ENCODE measurements around the gene PCNX2. TPM values are rescaled to one million over a fixed set of nuclear protein-coding genes. Genes with fewer than 3 reads are reported as not detected.
"Not testable (repeated sequence)": the region's sequence is repeated elsewhere in the genome, so short reads cannot be mapped to it uniquely, and the experiment has no call there.

The PCNX2 gene
- total RNA-seq, 2 donors from 2014 or later: 23.9 to 39.1 TPM

- Mint-ChIP-seq H3K36me3 (ENCODE audit: low read depth) (peaks cover 16% of the 10 kb centered on the region), H3K4me1 (peaks cover 20% of the 10 kb centered on the region), H3K4me3 (no peak overlapping the region), H3K9me3 (peaks cover 7% of the 10 kb centered on the region), H3K27ac (no peak overlapping the region), H3K27me3 (ENCODE audit: insufficient read depth) (no peaks in the 10 kb centered on the region)
- Histone ChIP-seq H3K9me3 (ENCODE audit: control insufficient read depth, low read length) (no peaks in the 10 kb centered on the region), H3K4me3 (ENCODE audit: low read length) (no peak overlapping the region), H3K4me1 (ENCODE audit: control insufficient read depth, insufficient read depth, low read length) (peaks cover 21% of the 10 kb centered on the region), H3K27me3 (ENCODE audit: control insufficient read depth, insufficient read depth, low read length, poor library complexity, severe bottlenecking) (no peaks in the 10 kb centered on the region), H3K9ac (ENCODE audit: extremely low read depth, low read length, poor library complexity, severe bottlenecking) (no peak overlapping the region), H3K27ac (ENCODE audit: low read depth, low read length) (no peak overlapping the region), H3K36me3 (ENCODE audit: control insufficient read depth, insufficient read depth, low read length) (no peaks in the 10 kb centered on the region)
- peak; percentile 26 for DNase-seq
- 83 to 91% methylated on average over 5 to 8 of the region's 8 CpGs for WGBS, 2 experiments (ENCODE audit: insufficient coverage in 1 of 2, insufficient read length in 1 of 2)
- TF ChIP-seq CTCF (conservative IDR thresholded peaks at IDR 0.05): no peak
Measured at GRCh38 chr1:233005703-233006102, 289.8 kb downstream of the PCNX2 start.

GRCh38 chr1:233005156-233005555, 290.4 kb downstream of the PCNX2 start:
- Mint-ChIP-seq H3K4me3 (no peak overlapping the region), H3K9me3 (peaks cover 7% of the 10 kb centered on the region), H3K36me3 (ENCODE audit: low read depth) (peaks cover 21% of the 10 kb centered on the region), H3K27me3 (ENCODE audit: insufficient read depth) (no peaks in the 10 kb centered on the region), H3K4me1 (peaks cover 20% of the 10 kb centered on the region), H3K27ac (no peak overlapping the region)
- H3K36me3 ChIP-seq (ENCODE audit: control insufficient read depth, insufficient read depth, low read length): no peaks in the 10 kb centered on the region
- peak; percentile 10 for DNase-seq
- no peak overlapping the region for H3K4me3 ChIP-seq (ENCODE audit: low read length)
- H3K9ac ChIP-seq (ENCODE audit: extremely low read depth, low read length, poor library complexity, severe bottlenecking): no peak overlapping the region
- TF ChIP-seq CTCF (conservative IDR thresholded peaks at IDR 0.05): no peak
- no peaks in the 10 kb centered on the region for H3K9me3 ChIP-seq (ENCODE audit: control insufficient read depth, low read length)
- peaks cover 21% of the 10 kb centered on the region for H3K4me1 ChIP-seq (ENCODE audit: control insufficient read depth, insufficient read depth, low read length)
- H3K27ac ChIP-seq (ENCODE audit: low read depth, low read length): no peak overlapping the region
- WGBS, 2 experiments (ENCODE audit: insufficient coverage in 1 of 2, insufficient read length in 1 of 2): 89 to 93% methylated on average over 3 to 5 of the region's 5 CpGs
- no peaks in the 10 kb centered on the region for H3K27me3 ChIP-seq (ENCODE audit: control insufficient read depth, insufficient read depth, low read length, poor library complexity, severe bottlenecking)

DNA sequence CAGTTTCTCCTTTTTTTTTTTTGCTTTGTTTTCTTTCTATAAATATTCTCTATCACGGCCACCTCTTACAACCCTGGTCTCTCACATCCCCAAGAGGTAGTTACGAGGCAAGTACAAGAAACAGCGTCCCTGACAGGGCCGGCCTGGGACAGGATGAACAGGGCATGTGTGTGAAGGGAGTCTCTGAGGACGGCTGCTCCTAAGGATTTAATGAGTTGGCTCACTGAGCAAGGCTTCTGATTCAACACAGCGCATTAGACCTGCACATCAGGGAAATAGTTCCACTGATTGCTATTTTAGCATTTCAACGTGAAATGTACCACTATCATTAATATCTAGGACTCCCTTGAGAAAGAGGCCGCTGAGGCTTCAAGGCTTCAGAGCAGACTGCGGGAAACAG, 291.1 kb downstream of the PCNX2 start:
- Histone ChIP-seq H3K4me1 (ENCODE audit: control insufficient read depth, insufficient read depth, low read length) (peaks cover 21% of the 10 kb centered on the region), H3K9me3 (ENCODE audit: control insufficient read depth, low read length) (no peaks in the 10 kb centered on the region), H3K4me3 (ENCODE audit: low read length) (no peak overlapping the region), H3K9ac (ENCODE audit: extremely low read depth, low read length, poor library complexity, severe bottlenecking) (no peak overlapping the region), H3K27me3 (ENCODE audit: control insufficient read depth, insufficient read depth, low read length, poor library complexity, severe bottlenecking) (no peaks in the 10 kb centered on the region), H3K36me3 (ENCODE audit: control insufficient read depth, insufficient read depth, low read length) (no peaks in the 10 kb centered on the region), H3K27ac (ENCODE audit: low read depth, low read length) (no peak overlapping the region)
- peak; percentile 17 for DNase-seq
- TF ChIP-seq CTCF (conservative IDR thresholded peaks at IDR 0.05): no peak
- no peak overlapping the region for H3K4me3 Mint-ChIP-seq
- WGBS, 2 experiments (ENCODE audit: insufficient coverage in 1 of 2, insufficient read length in 1 of 2): 95 to 97% methylated on average over 8 to 9 of the region's 9 CpGs
- peaks cover 20% of the 10 kb centered on the region for H3K4me1 Mint-ChIP-seq
- H3K9me3 Mint-ChIP-seq: peaks cover 7% of the 10 kb centered on the region
- H3K36me3 Mint-ChIP-seq (ENCODE audit: low read depth): peaks cover 28% of the 10 kb centered on the region
- H3K27me3 Mint-ChIP-seq (ENCODE audit: insufficient read depth): no peaks in the 10 kb centered on the region
- H3K27ac Mint-ChIP-seq: no peak overlapping the region

DNA sequence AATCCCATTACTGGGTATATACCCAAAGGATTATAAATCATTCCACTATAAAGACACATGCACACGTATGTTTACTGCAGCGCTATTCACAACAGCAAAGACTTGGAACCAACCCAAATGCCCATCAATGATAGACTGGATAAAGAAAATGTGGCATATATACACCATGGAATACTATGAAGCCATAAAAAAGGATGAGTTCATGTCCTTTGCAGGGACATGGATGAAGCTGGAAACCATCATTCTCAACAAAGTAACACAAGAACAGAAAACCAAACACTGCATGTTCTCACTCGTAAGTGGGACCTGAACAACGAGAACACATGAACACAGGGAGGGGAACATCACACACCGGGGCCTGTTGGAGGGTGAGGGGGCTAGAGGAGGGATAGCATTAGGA, 291.9 kb downstream of the PCNX2 start:
- not testable (repeated sequence) for H3K27me3 Mint-ChIP-seq (ENCODE audit: insufficient read depth); H3K4me3 Mint-ChIP-seq; H3K27ac ChIP-seq (ENCODE audit: low read depth, low read length); H3K27me3 ChIP-seq (ENCODE audit: control insufficient read depth, insufficient read depth, low read length, poor library complexity, severe bottlenecking); H3K9me3 ChIP-seq (ENCODE audit: control insufficient read depth, low read length); H3K4me3 ChIP-seq (ENCODE audit: low read length); H3K9ac ChIP-seq (ENCODE audit: extremely low read depth, low read length, poor library complexity, severe bottlenecking); H3K9me3 Mint-ChIP-seq; H3K27ac Mint-ChIP-seq; H3K36me3 ChIP-seq (ENCODE audit: control insufficient read depth, insufficient read depth, low read length); DNase-seq
- H3K4me1 ChIP-seq (ENCODE audit: control insufficient read depth, insufficient read depth, low read length): peaks cover 21% of the 10 kb centered on the region
- H3K36me3 Mint-ChIP-seq (ENCODE audit: low read depth): peaks cover 35% of the 10 kb centered on the region
- 88 to 97% methylated on average over 1 to 5 of the region's 5 CpGs for WGBS, 2 experiments (ENCODE audit: insufficient coverage in 1 of 2, insufficient read length in 1 of 2)
- peaks cover 20% of the 10 kb centered on the region for H3K4me1 Mint-ChIP-seq

Measured in endodermal cell (in vitro differentiated cells).